HL-60 (cell line): ENCODE results near the gene FAM20A.

Experiments
- DNase-seq, 2 experiments: peaks; one replicate each; pipeline ENCODE4 v3.0.0-alpha.2; 2010 to 2020; ENCODE audit warnings: low read depth in 1 of 2, low spot score in 1 of 2
- H3K27ac ChIP-seq: fragments of 250-450 bp; sonication (Bioruptor Pico); replicated peaks from 2 replicates; pipeline ENCODE4 v1.5.1; 2020; ENCODE audit warnings: mild to moderate bottlenecking, moderate library complexity
- H3K27me3 ChIP-seq: fragments of 250-450 bp; sonication (Bioruptor Pico); 2 replicates; pipeline ENCODE4 v1.5.1; 2021; ENCODE audit warnings: mild to moderate bottlenecking, moderate library complexity; ENCODE audit not compliant: insufficient read depth, poor library complexity, severe bottlenecking
- H3K4me3 ChIP-seq: replicated peaks from 2 replicates; pipeline ENCODE4 v1.5.1; 2011; ENCODE audit warnings: mild to moderate bottlenecking, control low read depth, low read length; ENCODE audit not compliant: insufficient read depth
- CTCF ChIP-seq: IDR thresholded peaks from one replicate; pipeline ENCODE4 v1.5.1; 2011; ENCODE audit warnings: low read length, control low read depth, inconsistent platforms; ENCODE audit not compliant: insufficient read depth
- GABPA ChIP-seq: IDR thresholded peaks from 2 replicates; pipeline ENCODE4 v1.6.1; 2012; ENCODE audit warnings: low read depth
- POLR2AphosphoS5 ChIP-seq: IDR thresholded peaks from 2 replicates; pipeline ENCODE4 v1.6.1; 2012; ENCODE audit warnings: low read depth
- REST ChIP-seq: IDR thresholded peaks from 2 replicates; pipeline ENCODE4 v1.6.1; 2012; ENCODE audit warnings: low read depth; ENCODE audit not compliant: insufficient replicate concordance
- SPI1 ChIP-seq: IDR thresholded peaks from 2 replicates; pipeline ENCODE4 v1.6.1; 2012; ENCODE audit warnings: low read depth, mild to moderate bottlenecking, borderline replicate concordance

FAM20A gene

GRCh38 chr17:68596411-68596945, 4.7 kb downstream of the FAM20A start:
- H3K27me3 ChIP-seq: peaks cover 28% of the 10 kb centered on the region
- H3K27ac ChIP-seq: no peak overlapping the region
- TF ChIP-seq SPI1 (no peak), GABPA (no peak), POLR2AphosphoS5 (no peak), CTCF (no peak), REST (no peak)
- DNase-seq: no peak
- no peak overlapping the region for H3K4me3 ChIP-seq

- Histone ChIP-seq H3K4me3 (no peak overlapping the region), H3K27me3 (peaks cover 25% of the 10 kb centered on the region), H3K27ac (no peak overlapping the region)
- TF ChIP-seq REST (no peak), CTCF (no peak), SPI1 (no peak), GABPA (no peak), POLR2AphosphoS5 (no peak)
- DNase-seq: no peak
Observed at GRCh38 chr17:68595986-68596385, 5.2 kb downstream of the FAM20A start.

GRCh38 chr17:68595496-68595895, 5.7 kb downstream of the FAM20A start:
- no peak for TF ChIP-seq REST
- no peak for TF ChIP-seq SPI1
- TF ChIP-seq POLR2AphosphoS5: no peak
- no peak for TF ChIP-seq CTCF
- no peak for TF ChIP-seq GABPA
- H3K27me3 ChIP-seq: peaks cover 23% of the 10 kb centered on the region
- H3K27ac ChIP-seq: no peak overlapping the region
- DNase-seq: peak in 1 of 2 experiments; percentile 22
- no peak overlapping the region for H3K4me3 ChIP-seq
